WTC11 (cell line): ENCODE data around the gene TUBGCP6. TPM values are rescaled to one million over a fixed set of nuclear protein-coding genes. Genes with fewer than 3 reads are reported as not detected.

Experiments
- ATAC-seq: fragments of 200-7000 bp; cut with Tn5 transposase; 2 replicates; pipeline ENCODE4 v1.10.0; 2021; ENCODE audit warnings: mild to moderate bottlenecking, moderate library complexity
- CTCF ChIA-PET: fragments of 300-600 bp; sonication (Branson Sonifier 250); formaldehyde crosslinking; loops from one replicate; lab custom pipeline; 2021; ENCODE audit warnings: antibody characterized with exemption; lab: Charles Lee
- POLR2A ChIA-PET: fragments of 350-600 bp; sonication (Branson Sonifier 250); formaldehyde crosslinking; loops from one replicate; lab custom pipeline; 2021; ENCODE audit warnings: antibody characterized with exemption; lab: Charles Lee
- DNase-seq: peaks from one replicate; pipeline ENCODE4 v3.0.0; 2021; ENCODE audit warnings: low spot score
- H3K27ac Mint-ChIP-seq: 2 replicates; pipeline ENCODE4 v1.8.0; 2021; ENCODE audit warnings: mixed read lengths
- H3K27me3 Mint-ChIP-seq: 2 replicates; pipeline ENCODE4 v1.8.0; 2021; ENCODE audit warnings: low read depth, mild to moderate bottlenecking, moderate library complexity, mixed read lengths
- H3K36me3 Mint-ChIP-seq: 2 replicates; pipeline ENCODE4 v1.8.0; 2021; ENCODE audit warnings: mixed read lengths
- H3K4me1 Mint-ChIP-seq: 2 replicates; pipeline ENCODE4 v1.8.0; 2022; ENCODE audit warnings: mixed read lengths
- H3K4me3 Mint-ChIP-seq: 2 replicates; pipeline ENCODE4 v1.8.0; 2021; ENCODE audit warnings: mild to moderate bottlenecking, moderate library complexity, mixed read lengths
- H3K9me3 Mint-ChIP-seq: 2 replicates; pipeline ENCODE4 v1.8.0; 2021; ENCODE audit warnings: mixed read lengths
- ESRRA ChIP-seq: sonication (generic); formaldehyde crosslinking; IDR thresholded peaks from 2 replicates; pipeline ENCODE4 v1.8.1; 2022; ENCODE audit warnings: mild to moderate bottlenecking, missing genetic modification reagents, borderline replicate concordance
- JUN ChIP-seq: sonication (generic); formaldehyde crosslinking; IDR thresholded peaks from 2 replicates; pipeline ENCODE4 v1.8.0; 2023; ENCODE audit warnings: mild to moderate bottlenecking, missing genetic modification reagents
- NR3C1 ChIP-seq: sonication (generic); formaldehyde crosslinking; conservative IDR thresholded peaks from 2 replicates; pipeline ENCODE4 v1.8.1; 2023; ENCODE audit warnings: low read depth, mild to moderate bottlenecking, missing genetic modification reagents
- SMAD4 ChIP-seq: sonication (generic); formaldehyde crosslinking; IDR thresholded peaks from 2 replicates; pipeline ENCODE4 v1.8.0; 2022; ENCODE audit warnings: mild to moderate bottlenecking, missing genetic modification reagents
- TCF7 ChIP-seq: sonication (generic); formaldehyde crosslinking; IDR thresholded peaks from 2 replicates; pipeline ENCODE4 v1.8.0; 2022; ENCODE audit warnings: mild to moderate bottlenecking, low read depth, missing genetic modification reagents, moderate library complexity
- TEAD4 ChIP-seq: sonication (generic); formaldehyde crosslinking; IDR thresholded peaks from 2 replicates; pipeline ENCODE4 v1.8.0; 2022; ENCODE audit warnings: mild to moderate bottlenecking, missing genetic modification reagents
- total RNA-seq: library from RNA; stranded (reverse); gene quantifications from 3 replicates; pipeline ENCODE4 v1.2.3, GENCODE V29; 2021
- TF ChIP-seq, protein P1 (sequence below): sonication (generic); formaldehyde crosslinking; IDR thresholded peaks from 2 replicates; pipeline ENCODE4 v1.8.1; 2023; ENCODE audit warnings: mild to moderate bottlenecking, missing genetic modification reagents, borderline replicate concordance
- TF ChIP-seq, protein P2 (sequence below): fragments of 250-450 bp; sonication (Bioruptor Pico); conservative IDR thresholded peaks from 2 replicates; pipeline ENCODE4 v1.9.0; 2021; ENCODE audit warnings: mild to moderate bottlenecking
- TF ChIP-seq, protein P3 (sequence below): sonication (generic); formaldehyde crosslinking; IDR thresholded peaks from 2 replicates; pipeline ENCODE4 v1.8.1; 2023; ENCODE audit warnings: mild to moderate bottlenecking, missing genetic modification reagents
- TF ChIP-seq, protein P4 (sequence below): sonication (generic); formaldehyde crosslinking; IDR thresholded peaks from 2 replicates; pipeline ENCODE4 v1.8.1; 2023; ENCODE audit warnings: mild to moderate bottlenecking, missing genetic modification reagents, moderate library complexity
- TF ChIP-seq, protein P5 (sequence below): fragments of 250-450 bp; sonication (Bioruptor Pico); IDR thresholded peaks from 2 replicates; pipeline ENCODE4 v2.1.2; 2022; ENCODE audit warnings: mild to moderate bottlenecking, moderate library complexity
- TF ChIP-seq, protein P6 (sequence below): sonication (generic); formaldehyde crosslinking; IDR thresholded peaks from 2 replicates; pipeline ENCODE4 v1.8.1; 2023; ENCODE audit warnings: mild to moderate bottlenecking, missing genetic modification reagents, moderate library complexity
- TF ChIP-seq, protein P7 (sequence below): sonication (generic); formaldehyde crosslinking; IDR thresholded peaks from 2 replicates; pipeline ENCODE4 v1.8.1; 2022; ENCODE audit warnings: mild to moderate bottlenecking, moderate library complexity, missing genetic modification reagents
- TF ChIP-seq, protein P8 (sequence below): sonication (generic); formaldehyde crosslinking; IDR thresholded peaks from 2 replicates; pipeline ENCODE4 v1.8.0; 2022; ENCODE audit warnings: mild to moderate bottlenecking, missing genetic modification reagents

The TUBGCP6 gene
- total RNA-seq, 1 experiment from 2014 or later: 45.4 TPM

DNA sequence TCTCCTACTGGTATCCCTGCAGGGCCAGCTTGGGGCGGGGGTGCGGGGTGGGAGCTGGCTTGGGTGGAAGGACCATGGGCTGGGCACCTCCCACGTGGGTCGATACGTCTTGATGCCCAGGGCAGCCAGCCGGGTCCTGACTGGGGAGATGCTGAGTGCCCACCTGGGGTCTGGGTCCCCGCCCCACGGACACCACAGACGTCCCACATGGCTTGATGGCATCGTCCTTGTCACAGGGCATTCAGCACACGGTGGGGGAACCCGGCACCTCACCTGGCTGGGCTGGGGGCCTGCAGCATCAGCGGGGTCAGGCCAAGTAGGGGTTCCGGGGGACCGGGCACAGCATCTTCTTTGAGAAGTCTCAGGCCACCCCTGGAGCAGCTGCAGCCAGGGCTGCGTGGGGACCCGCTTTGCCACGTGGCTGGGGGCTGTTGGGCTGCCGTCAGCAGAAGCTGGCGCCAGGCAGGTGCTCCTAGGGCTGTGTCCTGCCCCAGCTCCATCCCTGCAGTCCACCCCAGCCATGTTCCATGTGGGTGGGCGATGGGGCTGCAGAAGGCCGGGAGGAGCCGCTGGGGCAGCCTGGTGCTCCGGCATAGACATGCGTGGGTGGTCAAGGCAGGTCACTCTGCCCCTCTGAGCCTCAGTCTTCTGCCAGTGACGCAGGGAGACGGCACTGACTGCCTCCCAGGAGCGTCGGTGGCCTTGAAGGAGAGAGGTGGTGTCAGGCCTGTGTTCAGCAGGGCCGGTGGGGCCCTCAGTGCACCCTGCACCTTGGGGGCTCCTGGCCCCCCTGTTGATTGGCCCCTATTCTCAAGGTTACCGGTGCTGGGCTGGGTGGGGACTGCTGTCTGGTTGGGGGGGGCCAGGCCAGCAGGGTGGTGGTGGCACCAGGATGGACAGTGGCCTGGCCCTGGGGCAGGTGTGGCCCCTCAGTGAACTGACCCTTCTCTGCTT lies 35.6 kb downstream of the TUBGCP6 start (continued):
- TF ChIP-seq, protein P1, sequence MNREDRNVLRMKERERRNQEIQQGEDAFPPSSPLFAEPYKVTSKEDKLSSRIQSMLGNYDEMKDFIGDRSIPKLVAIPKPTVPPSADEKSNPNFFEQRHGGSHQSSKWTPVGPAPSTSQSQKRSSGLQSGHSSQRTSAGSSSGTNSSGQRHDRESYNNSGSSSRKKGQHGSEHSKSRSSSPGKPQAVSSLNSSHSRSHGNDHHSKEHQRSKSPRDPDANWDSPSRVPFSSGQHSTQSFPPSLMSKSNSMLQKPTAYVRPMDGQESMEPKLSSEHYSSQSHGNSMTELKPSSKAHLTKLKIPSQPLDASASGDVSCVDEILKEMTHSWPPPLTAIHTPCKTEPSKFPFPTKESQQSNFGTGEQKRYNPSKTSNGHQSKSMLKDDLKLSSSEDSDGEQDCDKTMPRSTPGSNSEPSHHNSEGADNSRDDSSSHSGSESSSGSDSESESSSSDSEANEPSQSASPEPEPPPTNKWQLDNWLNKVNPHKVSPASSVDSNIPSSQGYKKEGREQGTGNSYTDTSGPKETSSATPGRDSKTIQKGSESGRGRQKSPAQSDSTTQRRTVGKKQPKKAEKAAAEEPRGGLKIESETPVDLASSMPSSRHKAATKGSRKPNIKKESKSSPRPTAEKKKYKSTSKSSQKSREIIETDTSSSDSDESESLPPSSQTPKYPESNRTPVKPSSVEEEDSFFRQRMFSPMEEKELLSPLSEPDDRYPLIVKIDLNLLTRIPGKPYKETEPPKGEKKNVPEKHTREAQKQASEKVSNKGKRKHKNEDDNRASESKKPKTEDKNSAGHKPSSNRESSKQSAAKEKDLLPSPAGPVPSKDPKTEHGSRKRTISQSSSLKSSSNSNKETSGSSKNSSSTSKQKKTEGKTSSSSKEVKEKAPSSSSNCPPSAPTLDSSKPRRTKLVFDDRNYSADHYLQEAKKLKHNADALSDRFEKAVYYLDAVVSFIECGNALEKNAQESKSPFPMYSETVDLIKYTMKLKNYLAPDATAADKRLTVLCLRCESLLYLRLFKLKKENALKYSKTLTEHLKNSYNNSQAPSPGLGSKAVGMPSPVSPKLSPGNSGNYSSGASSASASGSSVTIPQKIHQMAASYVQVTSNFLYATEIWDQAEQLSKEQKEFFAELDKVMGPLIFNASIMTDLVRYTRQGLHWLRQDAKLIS (CRISPR knock-in tag): no peak

DNA sequence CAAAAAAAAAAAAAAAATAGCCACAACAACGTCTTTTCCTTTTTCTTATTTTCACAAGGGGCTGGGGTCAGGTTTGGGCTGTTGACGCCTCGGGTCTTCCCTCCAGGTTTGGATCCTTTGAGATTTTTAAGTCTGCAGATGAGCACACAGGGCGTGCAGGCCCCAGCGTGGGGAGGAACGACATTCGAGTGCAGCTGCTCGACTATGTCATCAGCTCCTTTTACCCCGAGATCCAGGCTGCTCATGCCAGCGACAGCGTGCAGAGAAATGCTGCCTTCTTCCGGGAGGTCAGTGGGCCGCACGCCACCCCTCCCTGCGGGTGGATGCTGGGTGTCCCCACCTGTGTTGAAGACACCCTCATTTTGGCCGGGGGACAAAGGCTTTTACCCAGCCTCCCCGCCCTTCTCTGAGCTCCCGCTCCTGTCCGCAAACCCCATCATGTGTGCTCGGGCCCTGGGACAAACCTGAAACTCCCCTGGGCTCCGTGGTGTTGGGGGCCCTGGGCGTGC lies 36.3 kb downstream of the TUBGCP6 start:
- Mint-ChIP-seq H3K9me3 (peaks cover under 1% of the 10 kb centered on the region; the same call in 1 of the 2 replicates), H3K27ac (no peak overlapping the region), H3K4me1 (no peaks in the 10 kb centered on the region), H3K4me3 (no peak overlapping the region), H3K36me3 (peaks cover 35% of the 10 kb centered on the region), H3K27me3 (no peaks in the 10 kb centered on the region)
- ChIA-PET CTCF (interaction anchor here (0.7 to 1.7 kb wide), 7 partner anchors 8 to 490 kb away, joined by 3 to 6 read pairs (median 4); no protein-coding TSS in a partner anchor), POLR2A (no interaction called here)
- DNase-seq (no peak), ATAC-seq (no peak)
- TF ChIP-seq, protein P2, sequence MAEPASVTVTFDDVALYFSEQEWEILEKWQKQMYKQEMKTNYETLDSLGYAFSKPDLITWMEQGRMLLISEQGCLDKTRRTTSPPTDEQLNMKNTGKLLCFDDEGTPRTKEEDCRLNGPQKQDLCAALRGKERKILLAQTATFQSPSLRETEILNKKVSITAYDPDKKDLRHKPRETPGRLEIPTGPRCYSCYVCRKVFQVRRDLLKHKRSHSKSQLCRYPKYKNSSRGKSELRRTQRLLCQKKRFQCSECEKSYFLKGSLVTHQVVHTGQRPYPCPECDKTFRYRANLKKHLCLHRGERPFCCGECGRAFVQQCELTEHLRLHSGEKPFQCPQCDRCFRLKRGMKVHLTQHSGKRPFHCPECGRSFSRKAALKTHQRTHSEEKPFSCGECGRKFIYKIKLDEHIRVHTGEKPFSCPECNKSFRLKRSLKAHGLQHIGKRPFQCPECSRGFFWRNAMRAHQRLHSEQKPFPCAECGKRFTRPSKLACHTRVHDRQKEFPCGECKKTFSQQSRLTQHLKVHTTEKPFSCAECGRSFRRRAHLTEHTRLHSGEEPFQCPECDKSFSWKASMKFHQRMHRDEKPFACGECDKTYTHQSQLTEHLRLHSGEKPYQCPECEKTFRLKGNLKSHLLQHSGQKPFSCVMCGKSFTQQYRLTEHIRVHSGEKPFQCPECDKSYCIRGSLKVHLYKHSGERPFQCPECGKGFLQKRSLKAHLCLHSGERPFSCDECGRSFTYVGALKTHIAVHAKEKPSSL (CRISPR knock-in tag): no peak
- TF ChIP-seq, protein P3, sequence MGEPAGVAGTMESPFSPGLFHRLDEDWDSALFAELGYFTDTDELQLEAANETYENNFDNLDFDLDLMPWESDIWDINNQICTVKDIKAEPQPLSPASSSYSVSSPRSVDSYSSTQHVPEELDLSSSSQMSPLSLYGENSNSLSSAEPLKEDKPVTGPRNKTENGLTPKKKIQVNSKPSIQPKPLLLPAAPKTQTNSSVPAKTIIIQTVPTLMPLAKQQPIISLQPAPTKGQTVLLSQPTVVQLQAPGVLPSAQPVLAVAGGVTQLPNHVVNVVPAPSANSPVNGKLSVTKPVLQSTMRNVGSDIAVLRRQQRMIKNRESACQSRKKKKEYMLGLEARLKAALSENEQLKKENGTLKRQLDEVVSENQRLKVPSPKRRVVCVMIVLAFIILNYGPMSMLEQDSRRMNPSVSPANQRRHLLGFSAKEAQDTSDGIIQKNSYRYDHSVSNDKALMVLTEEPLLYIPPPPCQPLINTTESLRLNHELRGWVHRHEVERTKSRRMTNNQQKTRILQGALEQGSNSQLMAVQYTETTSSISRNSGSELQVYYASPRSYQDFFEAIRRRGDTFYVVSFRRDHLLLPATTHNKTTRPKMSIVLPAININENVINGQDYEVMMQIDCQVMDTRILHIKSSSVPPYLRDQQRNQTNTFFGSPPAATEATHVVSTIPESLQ (CRISPR knock-in tag): no peak
- TF ChIP-seq SMAD4 (CRISPR knock-in tag) (no peak), TCF7 (no peak), TEAD4 (no peak), NR3C1 (CRISPR knock-in tag) (no peak), ESRRA (CRISPR knock-in tag) (no peak), JUN (no peak)
- TF ChIP-seq, protein P4, sequence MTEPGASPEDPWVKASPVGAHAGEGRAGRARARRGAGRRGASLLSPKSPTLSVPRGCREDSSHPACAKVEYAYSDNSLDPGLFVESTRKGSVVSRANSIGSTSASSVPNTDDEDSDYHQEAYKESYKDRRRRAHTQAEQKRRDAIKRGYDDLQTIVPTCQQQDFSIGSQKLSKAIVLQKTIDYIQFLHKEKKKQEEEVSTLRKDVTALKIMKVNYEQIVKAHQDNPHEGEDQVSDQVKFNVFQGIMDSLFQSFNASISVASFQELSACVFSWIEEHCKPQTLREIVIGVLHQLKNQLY (CRISPR knock-in tag): no peak
- TF ChIP-seq, protein P5, sequence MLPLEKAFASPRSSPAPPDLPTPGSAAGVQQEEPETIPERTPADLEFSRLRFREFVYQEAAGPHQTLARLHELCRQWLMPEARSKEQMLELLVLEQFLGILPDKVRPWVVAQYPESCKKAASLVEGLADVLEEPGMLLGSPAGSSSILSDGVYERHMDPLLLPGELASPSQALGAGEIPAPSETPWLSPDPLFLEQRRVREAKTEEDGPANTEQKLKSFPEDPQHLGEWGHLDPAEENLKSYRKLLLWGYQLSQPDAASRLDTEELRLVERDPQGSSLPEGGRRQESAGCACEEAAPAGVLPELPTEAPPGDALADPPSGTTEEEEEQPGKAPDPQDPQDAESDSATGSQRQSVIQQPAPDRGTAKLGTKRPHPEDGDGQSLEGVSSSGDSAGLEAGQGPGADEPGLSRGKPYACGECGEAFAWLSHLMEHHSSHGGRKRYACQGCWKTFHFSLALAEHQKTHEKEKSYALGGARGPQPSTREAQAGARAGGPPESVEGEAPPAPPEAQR: no peak
- TF ChIP-seq, protein P6, sequence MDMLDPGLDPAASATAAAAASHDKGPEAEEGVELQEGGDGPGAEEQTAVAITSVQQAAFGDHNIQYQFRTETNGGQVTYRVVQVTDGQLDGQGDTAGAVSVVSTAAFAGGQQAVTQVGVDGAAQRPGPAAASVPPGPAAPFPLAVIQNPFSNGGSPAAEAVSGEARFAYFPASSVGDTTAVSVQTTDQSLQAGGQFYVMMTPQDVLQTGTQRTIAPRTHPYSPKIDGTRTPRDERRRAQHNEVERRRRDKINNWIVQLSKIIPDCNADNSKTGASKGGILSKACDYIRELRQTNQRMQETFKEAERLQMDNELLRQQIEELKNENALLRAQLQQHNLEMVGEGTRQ (CRISPR knock-in tag): no peak
- TF ChIP-seq, protein P7, sequence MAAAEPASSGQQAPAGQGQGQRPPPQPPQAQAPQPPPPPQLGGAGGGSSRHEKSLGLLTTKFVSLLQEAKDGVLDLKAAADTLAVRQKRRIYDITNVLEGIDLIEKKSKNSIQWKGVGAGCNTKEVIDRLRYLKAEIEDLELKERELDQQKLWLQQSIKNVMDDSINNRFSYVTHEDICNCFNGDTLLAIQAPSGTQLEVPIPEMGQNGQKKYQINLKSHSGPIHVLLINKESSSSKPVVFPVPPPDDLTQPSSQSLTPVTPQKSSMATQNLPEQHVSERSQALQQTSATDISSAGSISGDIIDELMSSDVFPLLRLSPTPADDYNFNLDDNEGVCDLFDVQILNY: no peak
- TF ChIP-seq, protein P8, sequence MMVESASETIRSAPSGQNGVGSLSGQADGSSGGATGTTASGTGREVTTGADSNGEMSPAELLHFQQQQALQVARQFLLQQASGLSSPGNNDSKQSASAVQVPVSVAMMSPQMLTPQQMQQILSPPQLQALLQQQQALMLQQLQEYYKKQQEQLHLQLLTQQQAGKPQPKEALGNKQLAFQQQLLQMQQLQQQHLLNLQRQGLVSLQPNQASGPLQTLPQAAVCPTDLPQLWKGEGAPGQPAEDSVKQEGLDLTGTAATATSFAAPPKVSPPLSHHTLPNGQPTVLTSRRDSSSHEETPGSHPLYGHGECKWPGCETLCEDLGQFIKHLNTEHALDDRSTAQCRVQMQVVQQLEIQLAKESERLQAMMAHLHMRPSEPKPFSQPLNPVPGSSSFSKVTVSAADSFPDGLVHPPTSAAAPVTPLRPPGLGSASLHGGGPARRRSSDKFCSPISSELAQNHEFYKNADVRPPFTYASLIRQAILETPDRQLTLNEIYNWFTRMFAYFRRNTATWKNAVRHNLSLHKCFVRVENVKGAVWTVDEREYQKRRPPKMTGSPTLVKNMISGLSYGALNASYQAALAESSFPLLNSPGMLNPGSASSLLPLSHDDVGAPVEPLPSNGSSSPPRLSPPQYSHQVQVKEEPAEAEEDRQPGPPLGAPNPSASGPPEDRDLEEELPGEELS (CRISPR knock-in tag): no peak
